ENCODE data around the gene TARBP1.
A peak's percentile ranks its signal among the peaks of the same experiment; 100 is the strongest.

- peak in 5 of 6 experiments; percentile 2 to 55 (median 53) for TF ChIP-seq CTCF (IDR thresholded peaks at IDR 0.05)
- peak in 2 of 4 donors; percentile 55 to 84 for TF ChIP-seq POLR2A (IDR thresholded peaks at IDR 0.05)
- TF ChIP-seq POLR2AphosphoS5 (IDR thresholded peaks at IDR 0.05) = peak in 1 of 2 donors; percentile 15
- TF ChIP-seq EP300 (IDR thresholded peaks at IDR 0.05) = no peak
Measured at GRCh38 chr1:234478481-234479309, at the start of gene TARBP1.
